ENCODE measurements around the gene ZNF19.
A peak's percentile ranks its signal among the peaks of the same experiment; 100 is the strongest.

Gene ZNF19

GRCh38 chr16:71526111-71526631, 37.0 kb upstream of the ZNF19 start, which contains the start of gene CHST4:
Gene CHST4, plus strand, starts transcription at chr16:71526426. Its CDS starts 10,252 bp downstream, at chr16:71536678.
- peak; percentile 71 for DNase-seq (ENCODE audit: low read depth, low spot score)
- in situ Hi-C loops (cut with HindIII; ENCODE audit: low sequenced_read_pairs) = no loop called here
- no peak within 1 kb of the TSS for H3K4me3 ChIP-seq (ENCODE audit: low read depth, low read length)
- no peak for TF ChIP-seq CTCF (IDR thresholded peaks at IDR 0.05; ENCODE audit: low read depth, low read length)

- no peak for TF ChIP-seq CTCF (IDR thresholded peaks at IDR 0.05; ENCODE audit: low read depth, low read length)
- in situ Hi-C loops (cut with HindIII; ENCODE audit: low sequenced_read_pairs) = no loop called here
- no peak for DNase-seq (ENCODE audit: low read depth, low spot score)
These were observed 35.7 kb upstream of the ZNF19 start for GRCh38 chr16:71524566-71525553.

GRCh38 chr16:71520550-71520949, 31.4 kb upstream of the ZNF19 start:
- no peak for TF ChIP-seq CTCF (IDR thresholded peaks at IDR 0.05; ENCODE audit: low read depth, low read length)
- H3K4me3 ChIP-seq (ENCODE audit: low read depth, low read length) = no peak overlapping the region
- DNase-seq (ENCODE audit: low read depth, low spot score) = no peak
- in situ Hi-C loops (cut with HindIII; ENCODE audit: low sequenced_read_pairs) = no loop called here

More at GRCh38 chr16:71524566-71525553, 35.7 kb upstream of the ZNF19 start:
- H3K4me3 ChIP-seq (ENCODE audit: low read depth, low read length) = no peak overlapping the region

GRCh38 chr16:71515026-71515425, 25.9 kb upstream of the ZNF19 start:
- no peak for DNase-seq (ENCODE audit: low read depth, low spot score)
- H3K4me3 ChIP-seq (ENCODE audit: low read depth, low read length) = no peak overlapping the region
- in situ Hi-C loops (cut with HindIII; ENCODE audit: low sequenced_read_pairs) = no loop called here
- no peak for TF ChIP-seq CTCF (IDR thresholded peaks at IDR 0.05; ENCODE audit: low read depth, low read length)

- H3K4me3 ChIP-seq (ENCODE audit: low read depth, low read length) = no peak overlapping the region
- in situ Hi-C loops (cut with HindIII; ENCODE audit: low sequenced_read_pairs) = no loop called here
- DNase-seq (ENCODE audit: low read depth, low spot score) = no peak
- TF ChIP-seq CTCF (IDR thresholded peaks at IDR 0.05; ENCODE audit: low read depth, low read length) = no peak
These were observed 25.4 kb upstream of the ZNF19 start for GRCh38 chr16:71514476-71514875.

GRCh38 chr16:71513302-71513701, 24.2 kb upstream of the ZNF19 start:
- no peak for TF ChIP-seq CTCF (IDR thresholded peaks at IDR 0.05; ENCODE audit: low read depth, low read length)
- DNase-seq (ENCODE audit: low read depth, low spot score) = no peak
- in situ Hi-C loops (cut with HindIII; ENCODE audit: low sequenced_read_pairs) = no loop called here
- H3K4me3 ChIP-seq (ENCODE audit: low read depth, low read length) = no peak overlapping the region

All from astrocyte of the spinal cord (primary cell).